ENCODE results near the gene TMEM250. TPM values are rescaled to one million over a fixed set of nuclear protein-coding genes. Genes with fewer than 3 reads are reported as not detected.

Gene TMEM250
- total RNA-seq, 1 donor from 2014 or later = 40.6 TPM

GRCh38 chr9:136133191-136133958 is 14.7 kb upstream of the TMEM250 start:
- no peak for DNase-seq (ENCODE audit: low spot score)

GRCh38 chr9:136132512-136133050 is 13.9 kb upstream of the TMEM250 start:
- DNase-seq (ENCODE audit: low spot score) = no peak

- no peak for DNase-seq (ENCODE audit: low spot score)
Observed at GRCh38 chr9:136131629-136132511, 13.2 kb upstream of the TMEM250 start.

- DNase-seq (ENCODE audit: low spot score) = no peak
Observed at GRCh38 chr9:136129176-136129575, 10.5 kb upstream of the TMEM250 start.

- no peak for DNase-seq (ENCODE audit: low spot score)
Observed at GRCh38 chr9:136128436-136128835, 9.8 kb upstream of the TMEM250 start.

- no peak for DNase-seq (ENCODE audit: low spot score)
Observed at GRCh38 chr9:136127313-136127712, 8.6 kb upstream of the TMEM250 start.

- DNase-seq (ENCODE audit: low spot score) = no peak
Observed at GRCh38 chr9:136124976-136125692, 6.5 kb upstream of the TMEM250 start.

- peak; percentile 68 for DNase-seq (ENCODE audit: low spot score)
Observed at GRCh38 chr9:136122425-136123383, 4.0 kb upstream of the TMEM250 start.

- no peak for DNase-seq (ENCODE audit: low spot score)
Observed at GRCh38 chr9:136121801-136122200, 3.1 kb upstream of the TMEM250 start.

- no peak for DNase-seq (ENCODE audit: low spot score)
Observed at GRCh38 chr9:136120438-136120844, 1.8 kb upstream of the TMEM250 start.

GRCh38 chr9:136119883-136120393 is 1.3 kb upstream of the TMEM250 start:
- no peak for DNase-seq (ENCODE audit: low spot score)

GRCh38 chr9:136119061-136119882 is 597 bp upstream of the TMEM250 start:
- DNase-seq (ENCODE audit: low spot score) = no peak

GRCh38 chr9:136117916-136118319 is 757 bp downstream of the TMEM250 start:
- no peak for DNase-seq (ENCODE audit: low spot score)

GRCh38 chr9:136117291-136117915 is 1.3 kb downstream of the TMEM250 start:
- no peak for DNase-seq (ENCODE audit: low spot score)

- DNase-seq (ENCODE audit: low spot score) = no peak
Observed at GRCh38 chr9:136116360-136117098, 2.1 kb downstream of the TMEM250 start.

- DNase-seq (ENCODE audit: low spot score) = no peak
Observed at GRCh38 chr9:136115641-136116359, 2.9 kb downstream of the TMEM250 start.

- DNase-seq (ENCODE audit: low spot score) = no peak
Observed at GRCh38 chr9:136115206-136115605, 3.5 kb downstream of the TMEM250 start.

GRCh38 chr9:136114610-136115009 is 4.1 kb downstream of the TMEM250 start:
- no peak for DNase-seq (ENCODE audit: low spot score)

Measured in mucosa of gallbladder (tissue), 1 donor.